ENCODE results near the gene SLC38A2.
"Not testable (repeated sequence)": the region's sequence is repeated elsewhere in the genome, so short reads cannot be mapped to it uniquely, and the experiment has no call there.

Gene SLC38A2

GRCh38 chr12:46359667-46360280, 12.8 kb downstream of the SLC38A2 start:
- DNase-seq, result no peak

- DNase-seq, result no peak
Observed at GRCh38 chr12:46358791-46359666, 13.5 kb downstream of the SLC38A2 start.

GRCh38 chr12:46358325-46358700, 14.3 kb downstream of the SLC38A2 start:
- DNase-seq, result no peak

- DNase-seq, result no peak
Observed at GRCh38 chr12:46357438-46358324, 14.9 kb downstream of the SLC38A2 start.

- no peak for DNase-seq
Observed at GRCh38 chr12:46356655-46357437, 15.7 kb downstream of the SLC38A2 start.

GRCh38 chr12:46354802-46355199, 17.8 kb downstream of the SLC38A2 start:
- no peak for DNase-seq

GRCh38 chr12:46354111-46354801, 18.3 kb downstream of the SLC38A2 start:
- DNase-seq, result no peak

- DNase-seq, result no peak
Observed at GRCh38 chr12:46351886-46352650, 20.5 kb downstream of the SLC38A2 start.

GRCh38 chr12:46351138-46351537, 21.4 kb downstream of the SLC38A2 start:
- DNase-seq, result no peak

GRCh38 chr12:46349253-46349652, 23.3 kb downstream of the SLC38A2 start:
- no peak for DNase-seq

GRCh38 chr12:46343118-46343852, 29.3 kb downstream of the SLC38A2 start:
- DNase-seq, result no peak

- no peak for DNase-seq
Observed at GRCh38 chr12:46342562-46343033, 30.0 kb downstream of the SLC38A2 start.

GRCh38 chr12:46339051-46339450, 33.5 kb downstream of the SLC38A2 start:
- no peak for DNase-seq

- DNase-seq, result no peak
Observed at GRCh38 chr12:46332260-46332659, 40.3 kb downstream of the SLC38A2 start.

- DNase-seq, result not testable (repeated sequence)
Observed at GRCh38 chr12:46325075-46325474, 47.5 kb downstream of the SLC38A2 start.

- no peak for DNase-seq
Observed at GRCh38 chr12:46320731-46321130, 51.8 kb downstream of the SLC38A2 start.

- no peak for DNase-seq
Observed at GRCh38 chr12:46318037-46318436, 54.5 kb downstream of the SLC38A2 start.
